GM21717 (cell line): ENCODE data around the gene MYL5.
"Not testable (repeated sequence)": the region's sequence is repeated elsewhere in the genome, so short reads cannot be mapped to it uniquely, and the experiment has no call there.

Experiments
- ATAC-seq: cut with Tn5 transposase; IDR thresholded peaks from one replicate; pipeline ENCODE4 v1.9.1; 2021; ENCODE audit warnings: mild to moderate bottlenecking, moderate library complexity; ENCODE audit not compliant: unreplicated experiment

Gene MYL5, protein sequence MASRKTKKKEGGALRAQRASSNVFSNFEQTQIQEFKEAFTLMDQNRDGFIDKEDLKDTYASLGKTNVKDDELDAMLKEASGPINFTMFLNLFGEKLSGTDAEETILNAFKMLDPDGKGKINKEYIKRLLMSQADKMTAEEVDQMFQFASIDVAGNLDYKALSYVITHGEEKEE

DNA sequence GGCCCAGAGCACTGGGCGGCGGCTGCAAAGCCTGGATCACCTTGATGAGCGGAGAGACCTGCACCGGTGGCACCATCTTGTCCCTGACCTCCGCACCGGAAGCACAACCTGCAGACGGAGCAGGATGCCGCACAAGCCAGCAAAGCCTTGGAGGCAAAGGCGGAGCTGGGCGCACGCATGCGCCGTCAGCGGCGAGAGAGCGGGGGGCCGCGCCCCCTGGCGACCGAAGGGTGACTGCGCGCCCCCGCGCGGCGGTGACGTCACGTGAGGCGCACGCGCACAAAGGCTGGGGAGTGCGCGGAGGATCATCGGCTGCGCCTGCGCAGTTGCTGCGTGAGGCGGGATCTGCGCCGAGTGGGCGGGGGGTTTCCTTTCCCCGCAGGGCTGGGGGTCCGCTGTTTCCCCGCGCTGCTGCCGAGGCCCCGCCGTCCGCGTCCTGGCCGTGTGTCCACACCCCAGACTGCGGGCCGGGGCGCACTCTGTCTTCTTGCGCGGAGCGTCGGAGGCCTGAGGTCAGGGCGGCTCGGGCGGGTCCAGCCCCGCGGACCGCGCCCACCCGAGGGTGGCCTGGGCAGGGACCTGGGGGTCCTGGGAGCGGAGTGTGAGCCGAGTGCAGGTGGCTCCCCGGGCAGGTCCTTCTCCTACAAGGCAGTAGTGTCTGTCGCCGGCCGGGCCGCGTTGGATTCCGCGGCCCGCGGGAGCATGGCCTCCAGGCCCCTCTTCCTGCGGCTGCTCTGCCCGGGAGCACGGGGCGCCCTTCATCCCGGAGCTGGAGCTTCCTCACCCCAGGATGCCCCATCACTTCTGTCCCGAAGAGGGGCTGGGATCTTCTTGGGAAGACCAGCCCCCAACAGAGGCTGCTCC is at the start of gene MYL5, which contains the start of gene ATP5ME:
Gene MYL5 (plus strand): TSS at position 371 of the 864 bp plus-strand sequence. CDS start 3,485 bp downstream, outside the sequence.
Gene ATP5ME (minus strand): TSS at position 105 of the 864 bp plus-strand sequence. CDS start 29 bp downstream, at position 76.
- ATAC-seq: peak; percentile 64

DNA sequence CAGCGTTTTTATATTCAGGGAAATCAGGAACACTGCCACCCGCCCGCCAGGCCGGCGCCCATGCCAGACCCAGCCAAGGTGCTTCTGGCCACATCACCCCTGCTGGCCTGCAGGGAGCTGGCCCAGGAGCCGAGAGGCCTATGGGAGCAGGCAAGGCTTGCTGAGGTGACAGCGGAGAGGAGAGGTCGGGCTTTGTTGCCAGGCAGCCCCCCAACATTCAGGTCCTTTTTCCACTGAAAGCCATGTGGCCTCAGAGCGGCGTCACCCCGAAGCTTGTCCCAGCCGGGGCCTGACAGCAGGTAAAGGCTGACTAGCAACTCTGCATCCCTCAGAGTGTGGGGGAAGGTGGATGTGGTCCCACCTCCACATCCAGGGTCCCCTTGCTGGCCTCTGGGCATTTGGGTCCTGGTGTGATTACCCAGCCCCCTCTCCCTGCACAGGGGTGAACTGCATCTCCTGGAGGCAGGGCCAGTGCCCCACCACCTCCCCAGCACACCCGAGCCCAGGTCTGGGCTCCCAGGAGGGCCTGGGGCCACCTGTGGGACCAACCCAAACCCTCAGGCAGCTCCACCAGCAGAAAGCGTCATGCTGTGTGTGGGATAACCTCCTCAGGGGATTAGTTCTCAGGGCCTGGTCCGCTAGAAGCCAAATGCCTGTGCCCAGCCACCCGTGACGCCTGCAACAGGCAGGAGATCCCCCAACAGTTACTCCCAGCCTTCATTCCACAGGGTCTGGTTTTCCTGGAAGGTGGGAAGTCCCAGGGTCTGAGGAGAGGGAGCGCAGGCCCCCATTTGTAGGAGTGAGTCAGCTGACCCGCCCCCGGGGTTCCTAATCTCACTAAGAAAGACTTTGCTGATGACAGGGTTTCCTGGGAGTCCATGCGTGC is 49.4 kb upstream of the MYL5 start, which contains the start of gene PDE6B:
Gene PDE6B (plus strand): TSS at position 869 of the 886 bp plus-strand sequence. CDS start 54 bp downstream, outside the sequence.
- ATAC-seq: no peak

GRCh38 chr4:625631-626161 is 48.6 kb upstream of the MYL5 start:
- no peak for ATAC-seq

GRCh38 chr4:626201-627091 is 47.9 kb upstream of the MYL5 start:
- ATAC-seq: no peak

DNA sequence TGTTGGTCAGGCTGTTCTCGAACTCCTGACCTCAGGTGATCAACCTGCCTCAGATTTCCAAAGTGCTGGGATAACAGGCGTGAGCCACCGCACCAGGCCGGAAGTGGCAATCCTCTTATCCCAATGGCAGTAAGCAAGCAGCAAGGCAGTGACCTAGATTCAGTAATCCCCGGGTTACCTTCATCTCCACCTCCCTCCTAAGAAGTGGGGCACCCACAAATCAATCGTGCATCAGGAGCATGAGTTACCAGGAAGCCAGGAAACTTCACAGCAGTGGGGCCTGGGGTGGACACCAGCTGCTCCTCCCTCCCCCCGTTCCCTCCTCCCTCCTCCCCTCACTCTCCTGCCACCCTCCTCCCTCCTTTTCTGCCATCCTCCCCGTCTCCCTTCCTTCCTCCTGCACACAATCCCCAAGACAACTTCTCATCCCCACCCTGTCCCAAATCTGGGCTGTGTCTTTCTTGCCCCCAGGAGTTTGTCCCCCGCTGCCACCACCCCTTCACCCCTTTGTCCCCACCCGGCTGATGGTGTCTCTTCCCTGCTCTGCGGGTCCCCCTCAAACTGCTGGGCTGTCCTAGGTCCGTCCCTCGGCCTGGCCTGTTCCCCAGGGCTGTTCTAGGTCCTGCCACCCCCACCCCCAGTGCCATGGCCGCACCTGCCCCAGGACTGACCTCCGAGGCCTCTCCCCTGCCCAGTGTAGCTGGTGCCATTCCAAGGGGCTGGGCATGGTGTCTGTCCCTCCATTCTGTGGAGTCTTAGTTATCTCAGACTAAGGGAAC is 46.8 kb upstream of the MYL5 start:
- ATAC-seq: no peak

- no peak for ATAC-seq
These were observed 46.0 kb upstream of the MYL5 start for GRCh38 chr4:628311-628741.

DNA sequence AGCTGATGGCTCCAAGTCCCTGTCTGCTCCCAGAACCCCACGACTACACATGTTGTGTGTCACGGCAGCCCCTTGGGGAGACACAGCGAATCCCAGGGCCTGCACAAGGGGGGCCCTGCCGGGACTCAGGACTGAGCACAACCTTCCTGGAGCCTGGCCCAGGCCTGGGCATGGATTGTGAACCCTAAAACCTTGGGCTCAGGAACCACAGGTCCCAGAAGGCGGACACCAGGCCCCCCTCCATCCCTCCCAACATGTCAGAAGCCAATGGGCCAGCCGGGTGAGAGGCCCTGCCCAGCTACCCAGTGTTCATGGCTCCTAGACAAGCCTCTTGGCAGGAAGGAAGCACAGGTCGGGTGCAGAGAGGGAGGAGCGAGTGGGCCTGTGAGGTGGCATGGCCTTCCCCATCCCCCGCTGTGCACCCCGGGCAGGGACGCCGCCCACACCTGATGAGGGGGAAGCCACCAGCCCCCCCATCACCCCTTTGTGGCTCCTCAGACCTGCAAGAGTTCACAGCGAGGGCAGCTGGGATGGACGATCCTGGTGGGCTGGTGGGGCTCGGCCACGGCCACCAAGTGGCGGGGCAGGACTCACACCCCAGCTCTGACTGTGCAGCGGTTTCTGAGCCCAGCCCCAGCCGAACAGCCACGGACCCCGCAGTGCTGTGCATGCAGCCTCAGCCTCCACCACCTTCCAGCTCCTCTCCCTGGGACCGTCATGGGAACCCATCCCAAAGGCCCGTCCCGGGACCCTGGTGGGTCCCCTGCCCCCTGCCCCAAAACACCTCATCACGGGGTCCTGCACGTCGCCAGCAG is 45.3 kb upstream of the MYL5 start:
- no peak for ATAC-seq

DNA sequence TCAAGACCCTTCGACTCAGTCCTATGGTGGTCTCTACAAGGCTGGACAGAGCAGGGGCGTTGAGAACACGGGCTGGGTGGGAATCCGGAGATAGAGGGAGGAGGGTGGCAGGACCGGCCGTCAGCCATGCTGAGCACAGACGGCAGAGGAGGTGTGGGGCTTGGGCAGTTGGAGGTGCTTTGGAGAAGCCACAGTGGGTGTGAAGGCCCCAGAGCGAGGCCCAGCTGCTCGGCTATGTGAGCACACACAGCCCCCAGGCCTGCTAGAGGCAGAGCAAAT is 44.8 kb upstream of the MYL5 start:
- ATAC-seq: no peak

GRCh38 chr4:629915-630641 is 44.3 kb upstream of the MYL5 start:
- no peak for ATAC-seq

DNA sequence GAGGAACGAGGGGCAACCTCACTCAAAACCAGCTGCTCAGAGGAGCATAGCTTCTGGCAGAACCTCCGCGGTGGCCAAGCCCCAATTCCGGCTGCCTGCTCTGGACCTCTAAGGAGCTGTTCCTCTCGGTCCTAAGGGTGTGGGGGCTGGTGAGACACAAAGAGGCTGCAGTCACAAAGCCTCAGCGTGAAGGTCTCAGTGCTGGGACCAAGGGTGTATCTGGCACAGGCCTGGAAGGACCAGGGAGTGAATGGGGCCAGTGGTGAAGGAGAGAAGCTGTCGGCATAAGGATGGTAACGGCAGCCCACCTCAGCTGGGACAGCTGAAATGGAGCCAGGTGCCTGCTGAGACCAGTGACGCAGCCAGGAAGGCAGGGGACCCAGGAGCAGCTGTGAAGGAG is 43.7 kb upstream of the MYL5 start:
- no peak for ATAC-seq

DNA sequence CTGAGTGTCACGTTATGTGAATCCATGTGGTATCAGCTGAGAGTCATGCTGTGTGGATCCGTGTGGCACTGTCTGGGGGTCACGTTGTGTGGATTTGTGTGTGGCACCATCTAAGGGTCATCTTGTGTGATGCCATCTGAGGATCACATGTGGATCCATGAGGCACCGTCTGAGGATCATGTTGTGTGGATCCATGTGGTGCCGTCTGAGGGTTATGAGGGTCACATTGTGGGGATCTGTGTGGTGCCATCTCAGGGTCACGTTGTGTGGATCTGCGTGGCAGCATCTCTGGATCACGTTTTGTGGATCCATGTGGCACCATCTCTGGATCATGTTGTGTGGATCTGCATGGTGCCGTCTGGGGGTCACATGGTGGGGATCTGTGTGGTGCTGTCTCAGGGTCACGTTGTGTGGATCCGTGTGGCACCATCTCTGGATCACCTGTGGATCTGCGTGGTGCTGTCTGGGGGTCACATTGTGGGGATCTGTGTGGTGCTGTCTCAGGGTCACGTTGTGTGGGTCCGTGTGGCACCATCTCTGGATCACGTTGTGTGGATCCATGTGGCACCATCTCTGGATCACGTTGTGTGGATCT is 42.0 kb upstream of the MYL5 start:
- ATAC-seq: no peak

DNA sequence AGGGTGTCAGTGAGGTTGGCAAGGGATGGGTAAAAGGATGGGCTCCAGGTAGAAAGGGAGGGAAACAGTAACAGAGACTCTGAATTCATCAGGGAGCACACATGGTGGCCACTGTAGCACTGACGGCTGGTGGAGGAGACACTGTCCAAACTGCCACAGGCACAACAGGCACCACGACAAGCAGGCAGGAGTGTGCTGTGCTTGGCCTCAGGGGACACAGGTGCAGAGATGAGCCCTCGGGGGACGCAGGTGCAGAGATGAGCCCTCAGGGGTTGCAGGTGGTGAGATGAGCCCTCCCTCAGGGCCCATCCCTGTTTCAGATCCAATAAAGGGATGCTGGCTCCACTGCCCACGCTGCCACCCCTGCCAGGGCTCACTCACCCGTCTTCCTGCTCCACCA is 41.4 kb upstream of the MYL5 start:
- no peak for ATAC-seq

DNA sequence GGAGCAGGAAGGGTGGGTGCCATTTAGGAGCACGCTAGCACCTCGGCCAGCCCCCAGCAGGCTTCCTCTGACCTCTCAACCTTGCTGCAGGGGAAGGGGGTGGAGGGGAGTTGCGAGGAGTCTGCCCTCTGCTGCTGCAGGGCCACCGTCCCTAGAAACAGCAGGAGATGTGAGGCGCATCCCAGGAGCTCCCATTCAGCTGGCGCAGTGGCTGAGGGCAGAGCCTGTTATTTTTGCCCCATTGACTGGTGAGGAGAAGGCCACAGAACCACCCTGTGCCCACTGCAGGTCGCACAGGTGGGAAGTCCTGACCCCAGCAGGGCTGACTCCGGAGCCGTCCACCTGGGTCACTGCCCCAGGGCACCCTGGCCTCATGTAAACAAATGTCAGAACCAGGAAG is 40.9 kb upstream of the MYL5 start:
- ATAC-seq: no peak

- ATAC-seq: no peak
These were observed 40.3 kb upstream of the MYL5 start for GRCh38 chr4:633976-634598.

DNA sequence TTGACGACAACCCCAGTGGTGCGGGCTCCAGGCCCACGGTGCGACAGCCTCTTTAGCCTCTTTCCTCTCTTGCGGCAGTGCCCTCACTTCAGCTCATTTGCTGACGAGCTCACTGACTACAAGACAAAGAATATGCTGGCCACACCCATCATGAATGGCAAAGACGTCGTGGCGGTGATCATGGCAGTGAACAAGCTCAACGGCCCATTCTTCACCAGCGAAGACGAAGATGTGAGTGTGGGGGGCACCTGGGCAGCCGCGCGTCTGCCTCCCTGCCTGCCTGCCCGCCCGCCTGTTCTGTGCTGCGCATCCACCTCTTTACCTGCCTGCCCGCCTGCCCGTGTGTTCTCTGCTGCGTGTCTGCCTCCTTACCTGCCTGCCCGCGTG is 39.8 kb upstream of the MYL5 start:
- ATAC-seq: no peak

GRCh38 chr4:635066-635835 is 39.1 kb upstream of the MYL5 start:
- not testable (repeated sequence) for ATAC-seq
